CD8-positive, alpha-beta memory T cell (primary cell): ENCODE data around the gene ACTL6B. TPM values are rescaled to one million over a fixed set of nuclear protein-coding genes. Genes with fewer than 3 reads are reported as not detected.
A peak's percentile ranks its signal among the peaks of the same experiment; 100 is the strongest.
"Not testable (repeated sequence)": the region's sequence is repeated elsewhere in the genome, so short reads cannot be mapped to it uniquely, and the experiment has no call there.

Experiments used
- CTCF ChIA-PET: fragments of 350-600 bp; sonication (Branson Sonifier 250); formaldehyde crosslinking; loops from one replicate; lab custom pipeline; 2021; ENCODE audit warnings: antibody characterized with exemption; lab: Charles Lee
- POLR2A ChIA-PET: fragments of 350-600 bp; sonication (Branson Sonifier 250); formaldehyde crosslinking; loops from one replicate; lab custom pipeline; 2021; ENCODE audit warnings: antibody characterized with exemption; lab: Charles Lee
- DNase-seq, 5 donors: peaks; one replicate each; pipeline versions ENCODE4 v3.0.0 to v3.0.0-alpha.2; 2020 to 2022; ENCODE audit warnings: mixed read lengths in 1 of 5
- H3K27ac ChIP-seq: one replicate; pipeline ENCODE4 v1.7.0; 2013; ENCODE audit warnings: low read depth, mild to moderate bottlenecking, low read length, moderate library complexity
- H3K27me3 ChIP-seq: 2 replicates; pipeline ENCODE4 v1.7.0; 2013; ENCODE audit warnings: low read length, mild to moderate bottlenecking; ENCODE audit not compliant: insufficient read depth, poor library complexity, severe bottlenecking
- H3K36me3 ChIP-seq: 2 replicates; pipeline ENCODE4 v1.7.0; 2013; ENCODE audit warnings: mild to moderate bottlenecking, low read length, moderate library complexity; ENCODE audit not compliant: insufficient read depth
- H3K4me1 ChIP-seq: 2 replicates; pipeline ENCODE4 v1.7.0; 2013; ENCODE audit warnings: mild to moderate bottlenecking, low read length, moderate library complexity; ENCODE audit not compliant: insufficient read depth
- H3K4me3 ChIP-seq: 2 replicates; pipeline ENCODE4 v1.7.0; 2013; ENCODE audit warnings: mild to moderate bottlenecking, low read length
- H3K9me3 ChIP-seq: 2 replicates; pipeline ENCODE4 v1.7.0; 2013; ENCODE audit warnings: mild to moderate bottlenecking, low read length
- H3K27ac Mint-ChIP-seq, 8 donors: one replicate each; pipeline ENCODE4 v1.8.0; 2020 to 2021; ENCODE audit warnings: mixed read lengths in 8 of 8, mild to moderate bottlenecking in 6 of 8, inconsistent platforms in 3 of 8, moderate library complexity in 3 of 8
- H3K27me3 Mint-ChIP-seq, 2 donors: one replicate each; pipeline ENCODE4 v1.8.0; 2020 to 2021; ENCODE audit warnings: mixed read lengths in 2 of 2, mild to moderate bottlenecking in 1 of 2, moderate library complexity in 1 of 2
- H3K36me3 Mint-ChIP-seq, 3 donors: one replicate each; pipeline ENCODE4 v1.8.0; 2020 to 2021; ENCODE audit warnings: mixed read lengths in 3 of 3, inconsistent platforms in 1 of 3, mild to moderate bottlenecking in 1 of 3
- H3K4me1 Mint-ChIP-seq, 3 donors: one replicate each; pipeline ENCODE4 v1.8.0; 2020 to 2021; ENCODE audit warnings: mixed read lengths in 3 of 3, inconsistent platforms in 1 of 3, mild to moderate bottlenecking in 1 of 3
- H3K4me3 Mint-ChIP-seq, 7 donors: one replicate each; pipeline ENCODE4 v1.8.0; 2020 to 2021; ENCODE audit warnings: mixed read lengths in 7 of 7, mild to moderate bottlenecking in 6 of 7, moderate library complexity in 4 of 7, inconsistent platforms in 2 of 7
- H3K9me3 Mint-ChIP-seq, 5 donors: one replicate each; pipeline ENCODE4 v1.8.0; 2020 to 2022; ENCODE audit warnings: mixed read lengths in 5 of 5, mild to moderate bottlenecking in 3 of 5, moderate library complexity in 2 of 5, inconsistent platforms in 1 of 5
- polyA plus RNA-seq: library from polyadenylated mRNA; unstranded; fragments of 300-500 nt; fragmentation: Illumina TruSeq; gene quantifications from one replicate; pipeline ENCODE4 v1.2.3, GENCODE V29; 2021
- total RNA-seq, 2 experiments: library from RNA; stranded (reverse); gene quantifications; one replicate each; pipeline ENCODE4 v1.2.3, GENCODE V29; 2021

Gene ACTL6B
- total and polyA plus RNA-seq, 3 experiments from 2014 or later: not detected

GRCh38 chr7:100673942-100674410 is 17.7 kb upstream of the ACTL6B start:
- peak in 3 of 5 donors; percentile 34 to 66 (median 39) for DNase-seq
- no peaks in the 10 kb centered on the region for H3K9me3 ChIP-seq
- Mint-ChIP-seq H3K4me1 (peaks cover 12 to 24% (median 13%) of the 10 kb centered on the region in 3 donors), H3K4me3 (peak overlapping the region; percentile 92 to 98 (median 95)), H3K9me3 (peaks cover 0 to 1% (median 0%) of the 10 kb centered on the region in 5 donors), H3K36me3 (peaks cover 0 to 31% (median 0%) of the 10 kb centered on the region in 3 donors), H3K27me3 (peaks cover 0 to 6% of the 10 kb centered on the region in 2 donors), H3K27ac (peak overlapping the region; percentile 95 to 98 (median 96))
- peaks cover 23% of the 10 kb centered on the region for H3K36me3 ChIP-seq
- ChIA-PET CTCF (interaction anchor here (0.7 to 1.9 kb wide), 4 partner anchors 31 to 89 kb away, joined by 3 to 8 read pairs (median 4); partner anchors contain the start of gene POP7), POLR2A (interaction anchor here (0.6 to 3.3 kb wide), 8 partner anchors 8 to 245 kb away, joined by 3 to 14 read pairs (median 6); partner anchors contain the start of genes AGFG2, FBXO24, LRCH4 and MEPCE)
- peak overlapping the region; percentile 89 for H3K27ac ChIP-seq
- H3K4me3 ChIP-seq: peak overlapping the region; percentile 84
- no peaks in the 10 kb centered on the region for H3K27me3 ChIP-seq
- H3K4me1 ChIP-seq: peaks cover 15% of the 10 kb centered on the region

GRCh38 chr7:100673302-100673941 is 17.2 kb upstream of the ACTL6B start, which contains the start of gene GNB2:
TSS of gene GNB2 (plus strand) at chr7:100673740. CDS start at chr7:100676266, 2,526 bp downstream.
- peaks cover 21% of the 10 kb centered on the region for H3K36me3 ChIP-seq
- H3K36me3 Mint-ChIP-seq: peaks cover 0 to 29% (median 0%) of the 10 kb centered on the region in 3 donors
- H3K4me1 ChIP-seq: peaks cover 15% of the 10 kb centered on the region
- H3K27ac ChIP-seq: peak within 1 kb of the TSS; percentile 89
- peak; percentile 93 to 98 (median 96) for DNase-seq
- peaks cover 0 to 1% (median 0%) of the 10 kb centered on the region in 5 donors for H3K9me3 Mint-ChIP-seq
- ChIA-PET POLR2A (interaction anchor here (0.6 to 2.3 kb wide), 6 partner anchors 16 to 87 kb away, joined by 3 to 10 read pairs (median 6); partner anchors contain the start of genes FBXO24, MOSPD3 and POP7), CTCF (interaction anchor here (0.8 to 1.3 kb wide), 6 partner anchors 18 to 89 kb away, joined by 3 to 5 read pairs (median 3); partner anchors contain the start of gene POP7)
- H3K27me3 ChIP-seq: no peaks in the 10 kb centered on the region
- peaks cover 10 to 23% (median 12%) of the 10 kb centered on the region in 3 donors for H3K4me1 Mint-ChIP-seq
- H3K4me3 ChIP-seq: peak within 1 kb of the TSS; percentile 84
- H3K9me3 ChIP-seq: no peaks in the 10 kb centered on the region
- peak within 1 kb of the TSS; percentile 95 to 98 (median 96) for H3K27ac Mint-ChIP-seq
- H3K4me3 Mint-ChIP-seq: peak within 1 kb of the TSS; percentile 92 to 98 (median 95)
- H3K27me3 Mint-ChIP-seq: peaks cover 0 to 6% of the 10 kb centered on the region in 2 donors

GRCh38 chr7:100671353-100672327 is 15.4 kb upstream of the ACTL6B start:
- Mint-ChIP-seq H3K27ac (peak overlapping the region in 2 of 8 donors; percentile 29 to 96), H3K4me3 (peak overlapping the region in 2 of 7 donors; percentile 19 to 52), H3K36me3 (peaks cover 0 to 13% (median 0%) of the 10 kb centered on the region in 3 donors), H3K9me3 (peaks cover 0 to 1% (median 0%) of the 10 kb centered on the region in 5 donors), H3K27me3 (peaks cover 0 to 6% of the 10 kb centered on the region in 2 donors), H3K4me1 (peaks cover 4 to 9% (median 6%) of the 10 kb centered on the region in 3 donors)
- Histone ChIP-seq H3K4me3 (no peak overlapping the region), H3K36me3 (peaks cover 4% of the 10 kb centered on the region), H3K27ac (no peak overlapping the region), H3K4me1 (peaks cover 13% of the 10 kb centered on the region), H3K9me3 (no peaks in the 10 kb centered on the region), H3K27me3 (no peaks in the 10 kb centered on the region)
- POLR2A ChIA-PET: interaction anchor here (1.0 kb wide), 1 partner anchor 85 kb away, joined by 7 read pairs; the partner anchor contains the start of gene FBXO24
- DNase-seq: no peak
- CTCF ChIA-PET: interaction anchor here (1.6 kb wide), 2 partner anchors 14 to 39 kb away, joined by 4 read pairs; no protein-coding TSS in a partner anchor

- peaks cover 0 to 4% of the 10 kb centered on the region in 2 donors for H3K27me3 Mint-ChIP-seq
- no peaks in the 10 kb centered on the region for H3K36me3 ChIP-seq
- CTCF ChIA-PET: interaction anchor here (1.2 to 1.6 kb wide), 2 partner anchors 22 to 37 kb away, joined by 4 read pairs; no protein-coding TSS in a partner anchor
- no peak overlapping the region for H3K4me3 ChIP-seq
- H3K27ac Mint-ChIP-seq: peak overlapping the region in 1 of 8 donors; percentile 81
- peaks cover 0 to 1% (median 0%) of the 10 kb centered on the region in 5 donors for H3K9me3 Mint-ChIP-seq
- H3K9me3 ChIP-seq: no peaks in the 10 kb centered on the region
- H3K4me3 Mint-ChIP-seq: no peak overlapping the region
- POLR2A ChIA-PET: interaction anchor here (0.7 kb wide), 1 partner anchor 205 kb away, joined by 9 read pairs; no protein-coding TSS in a partner anchor
- no peak for DNase-seq
- no peaks in the 10 kb centered on the region for H3K27me3 ChIP-seq
- H3K4me1 Mint-ChIP-seq: peaks cover 0 to 5% (median 2%) of the 10 kb centered on the region in 3 donors
- H3K4me1 ChIP-seq: peaks cover 8% of the 10 kb centered on the region
- peaks cover 0 to 6% (median 0%) of the 10 kb centered on the region in 3 donors for H3K36me3 Mint-ChIP-seq
- no peak overlapping the region for H3K27ac ChIP-seq
Measured at GRCh38 chr7:100670074-100670473, 13.8 kb upstream of the ACTL6B start.

GRCh38 chr7:100669106-100669505 is 12.9 kb upstream of the ACTL6B start:
- H3K9me3 Mint-ChIP-seq, H3K27ac ChIP-seq, H3K4me1 ChIP-seq, H3K4me1 Mint-ChIP-seq, POLR2A ChIA-PET, DNase-seq, H3K4me3 Mint-ChIP-seq, H3K27me3 ChIP-seq, H3K36me3 Mint-ChIP-seq, H3K9me3 ChIP-seq, H3K4me3 ChIP-seq, H3K36me3 ChIP-seq, H3K27ac Mint-ChIP-seq, H3K27me3 Mint-ChIP-seq: not testable (repeated sequence)
- CTCF ChIA-PET: interaction anchor here (1.2 kb wide), 1 partner anchor 22 kb away, joined by 4 read pairs; no protein-coding TSS in a partner anchor

GRCh38 chr7:100668069-100668449 is 11.8 kb upstream of the ACTL6B start:
- Mint-ChIP-seq H3K27me3 (no peaks in the 10 kb centered on the region), H3K4me3 (peak overlapping the region in 1 of 7 donors; percentile 38), H3K4me1 (peaks cover 0 to 1% (median 0%) of the 10 kb centered on the region in 3 donors), H3K9me3 (no peaks in the 10 kb centered on the region), H3K27ac (no peak overlapping the region), H3K36me3 (no peaks in the 10 kb centered on the region)
- POLR2A ChIA-PET: no interaction called here
- no peak for DNase-seq
- no peaks in the 10 kb centered on the region for H3K9me3 ChIP-seq
- H3K4me1 ChIP-seq: peaks cover 5% of the 10 kb centered on the region
- no peak overlapping the region for H3K27ac ChIP-seq
- no peaks in the 10 kb centered on the region for H3K36me3 ChIP-seq
- no peaks in the 10 kb centered on the region for H3K27me3 ChIP-seq
- H3K4me3 ChIP-seq: no peak overlapping the region
- CTCF ChIA-PET: interaction anchor here (0.7 to 1.0 kb wide), 2 partner anchors 12 to 79 kb away, joined by 3 read pairs; no protein-coding TSS in a partner anchor
